ENCODE results near the gene CEP128. TPM values are rescaled to one million over a fixed set of nuclear protein-coding genes. Genes with fewer than 3 reads are reported as not detected.

CEP128 gene
- total RNA-seq, 1 experiment from 2014 or later, result 12.0 TPM

DNA sequence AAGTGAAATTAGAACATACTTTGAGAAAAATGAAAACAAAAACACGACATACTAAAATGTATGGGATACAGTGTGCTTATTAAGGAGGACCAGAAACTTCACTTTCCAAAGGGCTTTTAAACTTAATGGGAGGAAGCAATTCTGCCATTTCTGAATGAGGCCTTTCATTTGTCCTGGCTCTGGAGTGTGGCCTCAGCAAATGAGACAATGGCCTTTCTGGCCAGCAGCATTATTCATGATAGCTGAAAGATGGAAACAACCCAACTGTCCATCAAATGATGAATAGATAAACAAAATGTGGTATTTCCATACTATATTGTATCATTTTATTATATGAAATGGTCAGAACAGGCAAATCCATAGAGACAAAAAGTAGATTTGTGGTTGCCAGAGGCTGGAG is 338.6 kb downstream of the CEP128 start:
- CTCF ChIA-PET, result no interaction called here
- Mint-ChIP-seq H3K27ac (no peak overlapping the region), H3K36me3 (no peaks in the 10 kb centered on the region), H3K4me1 (no peaks in the 10 kb centered on the region), H3K4me3 (no peak overlapping the region), H3K27me3 (ENCODE audit: low read depth) (no peaks in the 10 kb centered on the region), H3K9me3 (no peaks in the 10 kb centered on the region)
- TF ChIP-seq TEAD1 (CRISPR knock-in tag; IDR thresholded peaks at IDR 0.05) (no peak), SMAD4 (CRISPR knock-in tag; IDR thresholded peaks at IDR 0.05) (no peak), ZNF416 (CRISPR knock-in tag; IDR thresholded peaks at IDR 0.05) (no peak), MXD4 (CRISPR knock-in tag; IDR thresholded peaks at IDR 0.05; ENCODE audit: borderline replicate concordance) (no peak), ZNF423 (CRISPR knock-in tag; IDR thresholded peaks at IDR 0.05) (no peak), TP53 (CRISPR knock-in tag; IDR thresholded peaks at IDR 0.05) (no peak), GRHL2 (CRISPR knock-in tag; IDR thresholded peaks at IDR 0.05; ENCODE audit: insufficient replicate concordance, severe bottlenecking) (no peak), ATF1 (CRISPR knock-in tag; IDR thresholded peaks at IDR 0.05) (no peak), IRF2 (CRISPR knock-in tag; IDR thresholded peaks at IDR 0.05; ENCODE audit: borderline replicate concordance, low read depth) (no peak)
- TF ChIP-seq, protein P1, sequence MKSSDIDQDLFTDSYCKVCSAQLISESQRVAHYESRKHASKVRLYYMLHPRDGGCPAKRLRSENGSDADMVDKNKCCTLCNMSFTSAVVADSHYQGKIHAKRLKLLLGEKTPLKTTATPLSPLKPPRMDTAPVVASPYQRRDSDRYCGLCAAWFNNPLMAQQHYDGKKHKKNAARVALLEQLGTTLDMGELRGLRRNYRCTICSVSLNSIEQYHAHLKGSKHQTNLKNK (CRISPR knock-in tag; IDR thresholded peaks at IDR 0.05), result no peak
- TF ChIP-seq, protein P2, sequence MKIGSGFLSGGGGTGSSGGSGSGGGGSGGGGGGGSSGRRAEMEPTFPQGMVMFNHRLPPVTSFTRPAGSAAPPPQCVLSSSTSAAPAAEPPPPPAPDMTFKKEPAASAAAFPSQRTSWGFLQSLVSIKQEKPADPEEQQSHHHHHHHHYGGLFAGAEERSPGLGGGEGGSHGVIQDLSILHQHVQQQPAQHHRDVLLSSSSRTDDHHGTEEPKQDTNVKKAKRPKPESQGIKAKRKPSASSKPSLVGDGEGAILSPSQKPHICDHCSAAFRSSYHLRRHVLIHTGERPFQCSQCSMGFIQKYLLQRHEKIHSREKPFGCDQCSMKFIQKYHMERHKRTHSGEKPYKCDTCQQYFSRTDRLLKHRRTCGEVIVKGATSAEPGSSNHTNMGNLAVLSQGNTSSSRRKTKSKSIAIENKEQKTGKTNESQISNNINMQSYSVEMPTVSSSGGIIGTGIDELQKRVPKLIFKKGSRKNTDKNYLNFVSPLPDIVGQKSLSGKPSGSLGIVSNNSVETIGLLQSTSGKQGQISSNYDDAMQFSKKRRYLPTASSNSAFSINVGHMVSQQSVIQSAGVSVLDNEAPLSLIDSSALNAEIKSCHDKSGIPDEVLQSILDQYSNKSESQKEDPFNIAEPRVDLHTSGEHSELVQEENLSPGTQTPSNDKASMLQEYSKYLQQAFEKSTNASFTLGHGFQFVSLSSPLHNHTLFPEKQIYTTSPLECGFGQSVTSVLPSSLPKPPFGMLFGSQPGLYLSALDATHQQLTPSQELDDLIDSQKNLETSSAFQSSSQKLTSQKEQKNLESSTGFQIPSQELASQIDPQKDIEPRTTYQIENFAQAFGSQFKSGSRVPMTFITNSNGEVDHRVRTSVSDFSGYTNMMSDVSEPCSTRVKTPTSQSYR (CRISPR knock-in tag; IDR thresholded peaks at IDR 0.05), result no peak
- TF ChIP-seq, protein P3, sequence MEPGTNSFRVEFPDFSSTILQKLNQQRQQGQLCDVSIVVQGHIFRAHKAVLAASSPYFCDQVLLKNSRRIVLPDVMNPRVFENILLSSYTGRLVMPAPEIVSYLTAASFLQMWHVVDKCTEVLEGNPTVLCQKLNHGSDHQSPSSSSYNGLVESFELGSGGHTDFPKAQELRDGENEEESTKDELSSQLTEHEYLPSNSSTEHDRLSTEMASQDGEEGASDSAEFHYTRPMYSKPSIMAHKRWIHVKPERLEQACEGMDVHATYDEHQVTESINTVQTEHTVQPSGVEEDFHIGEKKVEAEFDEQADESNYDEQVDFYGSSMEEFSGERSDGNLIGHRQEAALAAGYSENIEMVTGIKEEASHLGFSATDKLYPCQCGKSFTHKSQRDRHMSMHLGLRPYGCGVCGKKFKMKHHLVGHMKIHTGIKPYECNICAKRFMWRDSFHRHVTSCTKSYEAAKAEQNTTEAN (CRISPR knock-in tag; IDR thresholded peaks at IDR 0.05), result no peak
- TF ChIP-seq, protein P4, sequence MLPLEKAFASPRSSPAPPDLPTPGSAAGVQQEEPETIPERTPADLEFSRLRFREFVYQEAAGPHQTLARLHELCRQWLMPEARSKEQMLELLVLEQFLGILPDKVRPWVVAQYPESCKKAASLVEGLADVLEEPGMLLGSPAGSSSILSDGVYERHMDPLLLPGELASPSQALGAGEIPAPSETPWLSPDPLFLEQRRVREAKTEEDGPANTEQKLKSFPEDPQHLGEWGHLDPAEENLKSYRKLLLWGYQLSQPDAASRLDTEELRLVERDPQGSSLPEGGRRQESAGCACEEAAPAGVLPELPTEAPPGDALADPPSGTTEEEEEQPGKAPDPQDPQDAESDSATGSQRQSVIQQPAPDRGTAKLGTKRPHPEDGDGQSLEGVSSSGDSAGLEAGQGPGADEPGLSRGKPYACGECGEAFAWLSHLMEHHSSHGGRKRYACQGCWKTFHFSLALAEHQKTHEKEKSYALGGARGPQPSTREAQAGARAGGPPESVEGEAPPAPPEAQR (CRISPR knock-in tag; IDR thresholded peaks at IDR 0.05), result no peak
- TF ChIP-seq, protein P5, sequence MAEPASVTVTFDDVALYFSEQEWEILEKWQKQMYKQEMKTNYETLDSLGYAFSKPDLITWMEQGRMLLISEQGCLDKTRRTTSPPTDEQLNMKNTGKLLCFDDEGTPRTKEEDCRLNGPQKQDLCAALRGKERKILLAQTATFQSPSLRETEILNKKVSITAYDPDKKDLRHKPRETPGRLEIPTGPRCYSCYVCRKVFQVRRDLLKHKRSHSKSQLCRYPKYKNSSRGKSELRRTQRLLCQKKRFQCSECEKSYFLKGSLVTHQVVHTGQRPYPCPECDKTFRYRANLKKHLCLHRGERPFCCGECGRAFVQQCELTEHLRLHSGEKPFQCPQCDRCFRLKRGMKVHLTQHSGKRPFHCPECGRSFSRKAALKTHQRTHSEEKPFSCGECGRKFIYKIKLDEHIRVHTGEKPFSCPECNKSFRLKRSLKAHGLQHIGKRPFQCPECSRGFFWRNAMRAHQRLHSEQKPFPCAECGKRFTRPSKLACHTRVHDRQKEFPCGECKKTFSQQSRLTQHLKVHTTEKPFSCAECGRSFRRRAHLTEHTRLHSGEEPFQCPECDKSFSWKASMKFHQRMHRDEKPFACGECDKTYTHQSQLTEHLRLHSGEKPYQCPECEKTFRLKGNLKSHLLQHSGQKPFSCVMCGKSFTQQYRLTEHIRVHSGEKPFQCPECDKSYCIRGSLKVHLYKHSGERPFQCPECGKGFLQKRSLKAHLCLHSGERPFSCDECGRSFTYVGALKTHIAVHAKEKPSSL (CRISPR knock-in tag; conservative IDR thresholded peaks at IDR 0.05), result no peak
- TF ChIP-seq, protein P6, sequence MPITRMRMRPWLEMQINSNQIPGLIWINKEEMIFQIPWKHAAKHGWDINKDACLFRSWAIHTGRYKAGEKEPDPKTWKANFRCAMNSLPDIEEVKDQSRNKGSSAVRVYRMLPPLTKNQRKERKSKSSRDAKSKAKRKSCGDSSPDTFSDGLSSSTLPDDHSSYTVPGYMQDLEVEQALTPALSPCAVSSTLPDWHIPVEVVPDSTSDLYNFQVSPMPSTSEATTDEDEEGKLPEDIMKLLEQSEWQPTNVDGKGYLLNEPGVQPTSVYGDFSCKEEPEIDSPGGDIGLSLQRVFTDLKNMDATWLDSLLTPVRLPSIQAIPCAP (CRISPR knock-in tag; IDR thresholded peaks at IDR 0.05), result no peak
- TF ChIP-seq, protein P7, sequence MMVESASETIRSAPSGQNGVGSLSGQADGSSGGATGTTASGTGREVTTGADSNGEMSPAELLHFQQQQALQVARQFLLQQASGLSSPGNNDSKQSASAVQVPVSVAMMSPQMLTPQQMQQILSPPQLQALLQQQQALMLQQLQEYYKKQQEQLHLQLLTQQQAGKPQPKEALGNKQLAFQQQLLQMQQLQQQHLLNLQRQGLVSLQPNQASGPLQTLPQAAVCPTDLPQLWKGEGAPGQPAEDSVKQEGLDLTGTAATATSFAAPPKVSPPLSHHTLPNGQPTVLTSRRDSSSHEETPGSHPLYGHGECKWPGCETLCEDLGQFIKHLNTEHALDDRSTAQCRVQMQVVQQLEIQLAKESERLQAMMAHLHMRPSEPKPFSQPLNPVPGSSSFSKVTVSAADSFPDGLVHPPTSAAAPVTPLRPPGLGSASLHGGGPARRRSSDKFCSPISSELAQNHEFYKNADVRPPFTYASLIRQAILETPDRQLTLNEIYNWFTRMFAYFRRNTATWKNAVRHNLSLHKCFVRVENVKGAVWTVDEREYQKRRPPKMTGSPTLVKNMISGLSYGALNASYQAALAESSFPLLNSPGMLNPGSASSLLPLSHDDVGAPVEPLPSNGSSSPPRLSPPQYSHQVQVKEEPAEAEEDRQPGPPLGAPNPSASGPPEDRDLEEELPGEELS (CRISPR knock-in tag; IDR thresholded peaks at IDR 0.05), result no peak
- TF ChIP-seq, protein P8, sequence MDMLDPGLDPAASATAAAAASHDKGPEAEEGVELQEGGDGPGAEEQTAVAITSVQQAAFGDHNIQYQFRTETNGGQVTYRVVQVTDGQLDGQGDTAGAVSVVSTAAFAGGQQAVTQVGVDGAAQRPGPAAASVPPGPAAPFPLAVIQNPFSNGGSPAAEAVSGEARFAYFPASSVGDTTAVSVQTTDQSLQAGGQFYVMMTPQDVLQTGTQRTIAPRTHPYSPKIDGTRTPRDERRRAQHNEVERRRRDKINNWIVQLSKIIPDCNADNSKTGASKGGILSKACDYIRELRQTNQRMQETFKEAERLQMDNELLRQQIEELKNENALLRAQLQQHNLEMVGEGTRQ (CRISPR knock-in tag; IDR thresholded peaks at IDR 0.05), result no peak
- TF ChIP-seq, protein P9, sequence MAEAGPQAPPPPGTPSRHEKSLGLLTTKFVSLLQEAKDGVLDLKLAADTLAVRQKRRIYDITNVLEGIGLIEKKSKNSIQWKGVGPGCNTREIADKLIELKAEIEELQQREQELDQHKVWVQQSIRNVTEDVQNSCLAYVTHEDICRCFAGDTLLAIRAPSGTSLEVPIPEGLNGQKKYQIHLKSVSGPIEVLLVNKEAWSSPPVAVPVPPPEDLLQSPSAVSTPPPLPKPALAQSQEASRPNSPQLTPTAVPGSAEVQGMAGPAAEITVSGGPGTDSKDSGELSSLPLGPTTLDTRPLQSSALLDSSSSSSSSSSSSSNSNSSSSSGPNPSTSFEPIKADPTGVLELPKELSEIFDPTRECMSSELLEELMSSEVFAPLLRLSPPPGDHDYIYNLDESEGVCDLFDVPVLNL (CRISPR knock-in tag; IDR thresholded peaks at IDR 0.05; ENCODE audit: borderline replicate concordance, low read depth), result no peak
- POLR2A ChIA-PET, result no interaction called here
- DNase-seq (ENCODE audit: low spot score) (no peak), ATAC-seq (no peak)

Measured in WTC11 (cell line).